Effector memory CD8-positive, alpha-beta T cell (primary cell): Measurements from ENCODE around the gene C22orf15.

Source experiments
- ATAC-seq: fragments of 150-1000 bp; cut with Tn5 transposase; replicated peaks from 2 replicates; pipeline ENCODE4 v1.10.0; 2021; ENCODE audit warnings: mild to moderate bottlenecking, moderate library complexity
- DNase-seq, 3 experiments: peaks; one replicate each; pipeline ENCODE4 v3.0.0; 2021
- H3K27ac Mint-ChIP-seq, 2 donors: one replicate each; pipeline ENCODE4 v1.8.0; 2022; ENCODE audit warnings: mild to moderate bottlenecking in 2 of 2, mixed read lengths in 2 of 2, moderate library complexity in 2 of 2
- H3K27me3 Mint-ChIP-seq, 2 donors: one replicate each; pipeline ENCODE4 v1.8.0; 2022; ENCODE audit warnings: mixed read lengths in 2 of 2
- H3K36me3 Mint-ChIP-seq: one replicate; pipeline ENCODE4 v1.8.0; 2022; ENCODE audit warnings: mild to moderate bottlenecking, moderate library complexity, mixed read lengths; ENCODE audit not compliant: insufficient read depth
- H3K4me1 Mint-ChIP-seq, 2 donors: one replicate each; pipeline ENCODE4 v1.8.0; 2022; ENCODE audit warnings: low read depth in 2 of 2, mixed read lengths in 2 of 2
- H3K4me3 Mint-ChIP-seq, 2 donors: one replicate each; pipeline ENCODE4 v1.8.0; 2022; ENCODE audit warnings: mild to moderate bottlenecking in 2 of 2, mixed read lengths in 2 of 2, moderate library complexity in 2 of 2
- H3K9me3 Mint-ChIP-seq, 2 donors: one replicate each; pipeline ENCODE4 v1.8.0; 2022; ENCODE audit warnings: mixed read lengths in 2 of 2

The C22orf15 gene

GRCh38 chr22:23791738-23792645 lies 29.2 kb downstream of the C22orf15 start:
- ATAC-seq (no peak), DNase-seq (no peak)
- Mint-ChIP-seq H3K36me3 (peaks cover 36% of the 10 kb centered on the region), H3K4me3 (no peak overlapping the region), H3K9me3 (no peaks in the 10 kb centered on the region), H3K4me1 (peaks cover 9 to 22% of the 10 kb centered on the region in 2 donors), H3K27me3 (no peaks in the 10 kb centered on the region), H3K27ac (no peak overlapping the region)

GRCh38 chr22:23793326-23793725 lies 30.5 kb downstream of the C22orf15 start:
- Mint-ChIP-seq H3K4me3 (no peak overlapping the region), H3K27ac (no peak overlapping the region), H3K9me3 (no peaks in the 10 kb centered on the region), H3K4me1 (peaks cover 9 to 22% of the 10 kb centered on the region in 2 donors), H3K27me3 (no peaks in the 10 kb centered on the region), H3K36me3 (peaks cover 45% of the 10 kb centered on the region)
- no peak for DNase-seq
- no peak for ATAC-seq

- ATAC-seq (no peak), DNase-seq (no peak)
- Mint-ChIP-seq H3K36me3 (peaks cover 72% of the 10 kb centered on the region), H3K27ac (no peak overlapping the region), H3K4me1 (peaks cover 1 to 13% of the 10 kb centered on the region in 2 donors), H3K9me3 (no peaks in the 10 kb centered on the region), H3K27me3 (no peaks in the 10 kb centered on the region), H3K4me3 (no peak overlapping the region)
Observed at GRCh38 chr22:23796461-23796860, 33.7 kb downstream of the C22orf15 start.

- Mint-ChIP-seq H3K4me3 (no peak overlapping the region), H3K27ac (peak overlapping the region in 1 of 2 donors; percentile 30), H3K9me3 (no peaks in the 10 kb centered on the region), H3K27me3 (no peaks in the 10 kb centered on the region), H3K4me1 (peaks cover 4 to 8% of the 10 kb centered on the region in 2 donors), H3K36me3 (peaks cover 60% of the 10 kb centered on the region)
- DNase-seq = no peak
- no peak for ATAC-seq
Observed at GRCh38 chr22:23800297-23801237, 37.8 kb downstream of the C22orf15 start.

- Mint-ChIP-seq H3K4me1 (peaks cover 4 to 8% of the 10 kb centered on the region in 2 donors), H3K27ac (peak overlapping the region in 1 of 2 donors; percentile 30)
Observed at GRCh38 chr22:23801238-23801821, 38.5 kb downstream of the C22orf15 start.

GRCh38 chr22:23801886-23802377 lies 39.1 kb downstream of the C22orf15 start:
- H3K4me1 Mint-ChIP-seq = peaks cover 3 to 8% of the 10 kb centered on the region in 2 donors
- DNase-seq (no peak), ATAC-seq (no peak)
- H3K9me3 Mint-ChIP-seq = no peaks in the 10 kb centered on the region
- H3K36me3 Mint-ChIP-seq = peaks cover 61% of the 10 kb centered on the region
- H3K27me3 Mint-ChIP-seq = no peaks in the 10 kb centered on the region
- peak overlapping the region; percentile 30 to 70 for H3K27ac Mint-ChIP-seq
- H3K4me3 Mint-ChIP-seq = no peak overlapping the region

More at GRCh38 chr22:23801238-23801821, 38.5 kb downstream of the C22orf15 start:
- H3K9me3 Mint-ChIP-seq = no peaks in the 10 kb centered on the region
- no peak for ATAC-seq
- no peaks in the 10 kb centered on the region for H3K27me3 Mint-ChIP-seq
- H3K36me3 Mint-ChIP-seq = peaks cover 61% of the 10 kb centered on the region
- no peak overlapping the region for H3K4me3 Mint-ChIP-seq
- no peak for DNase-seq

GRCh38 chr22:23803001-23803819 lies 40.4 kb downstream of the C22orf15 start:
- ATAC-seq = no peak
- Mint-ChIP-seq H3K4me3 (peak overlapping the region in 1 of 2 donors; percentile 22), H3K9me3 (no peaks in the 10 kb centered on the region), H3K4me1 (peaks cover 3 to 8% of the 10 kb centered on the region in 2 donors), H3K36me3 (peaks cover 65% of the 10 kb centered on the region), H3K27me3 (no peaks in the 10 kb centered on the region), H3K27ac (peak overlapping the region in 1 of 2 donors; percentile 74)
- no peak for DNase-seq

GRCh38 chr22:23804781-23805291 lies 42.0 kb downstream of the C22orf15 start:
- no peaks in the 10 kb centered on the region for H3K27me3 Mint-ChIP-seq

GRCh38 chr22:23806837-23807236 lies 44.0 kb downstream of the C22orf15 start:
- Mint-ChIP-seq H3K4me3 (no peak overlapping the region), H3K9me3 (no peaks in the 10 kb centered on the region), H3K36me3 (peaks cover 59% of the 10 kb centered on the region), H3K27ac (peak overlapping the region in 1 of 2 donors; percentile 29), H3K27me3 (no peaks in the 10 kb centered on the region), H3K4me1 (peaks cover under 1 to 8% of the 10 kb centered on the region in 2 donors)
- DNase-seq (no peak), ATAC-seq (no peak)

More at GRCh38 chr22:23804781-23805291, 42.0 kb downstream of the C22orf15 start:
- no peaks in the 10 kb centered on the region for H3K9me3 Mint-ChIP-seq
- peaks cover 60% of the 10 kb centered on the region for H3K36me3 Mint-ChIP-seq
- H3K4me3 Mint-ChIP-seq = no peak overlapping the region
- no peak for DNase-seq
- peaks cover 3 to 8% of the 10 kb centered on the region in 2 donors for H3K4me1 Mint-ChIP-seq
- ATAC-seq = no peak
- H3K27ac Mint-ChIP-seq = peak overlapping the region in 1 of 2 donors; percentile 63

- no peak for ATAC-seq
Observed at GRCh38 chr22:23812378-23812777, 49.6 kb downstream of the C22orf15 start.

More at GRCh38 chr22:23812378-23812777, 49.6 kb downstream of the C22orf15 start:
- H3K27ac Mint-ChIP-seq = no peak overlapping the region
- H3K36me3 Mint-ChIP-seq = peaks cover 52% of the 10 kb centered on the region
- H3K4me1 Mint-ChIP-seq = no peaks in the 10 kb centered on the region
- no peaks in the 10 kb centered on the region for H3K9me3 Mint-ChIP-seq
- no peaks in the 10 kb centered on the region for H3K27me3 Mint-ChIP-seq
- no peak for DNase-seq
- H3K4me3 Mint-ChIP-seq = no peak overlapping the region
